Parathyroid adenoma (tissue), 2 donors: ENCODE data around the gene SORCS2.

Experiments used
- H2AFZ ChIP-seq: fragments of 300-600 bp; sonication (generic); one replicate; pipeline ENCODE4 v1.7.0; 2017; ENCODE audit warnings: antibody characterized with exemption, mild to moderate bottlenecking
- H3K27ac ChIP-seq: fragments of 300-600 bp; sonication (generic); one replicate; pipeline ENCODE4 v1.7.0; 2017
- H3K27me3 ChIP-seq: fragments of 300-600 bp; sonication (generic); one replicate; pipeline ENCODE4 v1.7.0; 2017; ENCODE audit warnings: low read length; ENCODE audit not compliant: control insufficient read depth, insufficient read depth
- H3K36me3 ChIP-seq: fragments of 300-600 bp; sonication (generic); one replicate; pipeline ENCODE4 v1.7.0; 2017; ENCODE audit warnings: low read length; ENCODE audit not compliant: control insufficient read depth, insufficient read depth
- H3K4me1 ChIP-seq: fragments of 300-600 bp; sonication (generic); one replicate; pipeline ENCODE4 v1.7.0; 2017; ENCODE audit warnings: control low read depth
- H3K4me2 ChIP-seq: fragments of 300-600 bp; sonication (generic); one replicate; pipeline ENCODE4 v1.7.0; 2017; ENCODE audit warnings: low read length
- H3K4me3 ChIP-seq: fragments of 300-600 bp; sonication (generic); one replicate; pipeline ENCODE4 v1.7.0; 2017; ENCODE audit warnings: low read depth, low read length
- H3K79me2 ChIP-seq: fragments of 300-600 bp; sonication (generic); one replicate; pipeline ENCODE4 v1.7.0; 2017; ENCODE audit warnings: control low read depth
- H3K9ac ChIP-seq: fragments of 300-600 bp; sonication (generic); one replicate; pipeline ENCODE4 v1.7.0; 2017; ENCODE audit warnings: mild to moderate bottlenecking
- H3K9me3 ChIP-seq: fragments of 300-600 bp; sonication (generic); one replicate; pipeline ENCODE4 v1.7.0; 2017; ENCODE audit warnings: low read length; ENCODE audit not compliant: control insufficient read depth
- CTCF ChIP-seq: fragments of 300-600 bp; sonication (generic); IDR thresholded peaks from one replicate; pipeline ENCODE4 v1.7.0; 2017; ENCODE audit warnings: antibody characterized with exemption, mild to moderate bottlenecking
- donor health status: primary hyperparathyroidism.

SORCS2 gene

GRCh38 chr4:7786040-7786439 lies 593.7 kb downstream of the SORCS2 start:
- Histone ChIP-seq H3K4me1 (no peaks in the 10 kb centered on the region), H2AFZ (no peak overlapping the region), H3K4me3 (no peak overlapping the region), H3K9ac (no peak overlapping the region), H3K27ac (no peak overlapping the region), H3K4me2 (no peak overlapping the region), H3K27me3 (no peaks in the 10 kb centered on the region), H3K79me2 (no peaks in the 10 kb centered on the region), H3K9me3 (no peaks in the 10 kb centered on the region), H3K36me3 (no peaks in the 10 kb centered on the region)
- TF ChIP-seq CTCF, result no peak

GRCh38 chr4:7786517-7786916 lies 594.2 kb downstream of the SORCS2 start:
- Histone ChIP-seq H3K9me3 (no peaks in the 10 kb centered on the region), H2AFZ (no peak overlapping the region), H3K4me1 (no peaks in the 10 kb centered on the region), H3K36me3 (no peaks in the 10 kb centered on the region), H3K9ac (no peak overlapping the region), H3K4me2 (no peak overlapping the region), H3K27ac (no peak overlapping the region), H3K27me3 (no peaks in the 10 kb centered on the region), H3K4me3 (no peak overlapping the region), H3K79me2 (no peaks in the 10 kb centered on the region)
- TF ChIP-seq CTCF, result no peak

- Histone ChIP-seq H3K4me2 (no peak overlapping the region), H3K9ac (no peak overlapping the region), H3K4me1 (no peaks in the 10 kb centered on the region), H3K79me2 (no peaks in the 10 kb centered on the region), H3K9me3 (no peaks in the 10 kb centered on the region), H3K4me3 (no peak overlapping the region), H3K36me3 (no peaks in the 10 kb centered on the region), H2AFZ (no peak overlapping the region), H3K27me3 (no peaks in the 10 kb centered on the region), H3K27ac (no peak overlapping the region)
- TF ChIP-seq CTCF, result no peak
These were observed 594.7 kb downstream of the SORCS2 start for GRCh38 chr4:7787067-7787466.

- no peak for TF ChIP-seq CTCF
- Histone ChIP-seq H3K27me3 (no peaks in the 10 kb centered on the region), H3K9ac (no peak overlapping the region), H3K79me2 (no peaks in the 10 kb centered on the region), H2AFZ (no peak overlapping the region), H3K4me1 (no peaks in the 10 kb centered on the region), H3K27ac (no peak overlapping the region), H3K36me3 (no peaks in the 10 kb centered on the region), H3K9me3 (no peaks in the 10 kb centered on the region), H3K4me3 (no peak overlapping the region), H3K4me2 (no peak overlapping the region)
These were observed 595.4 kb downstream of the SORCS2 start for GRCh38 chr4:7787681-7788141.

- H3K27me3 ChIP-seq, result no peaks in the 10 kb centered on the region
- no peak for TF ChIP-seq CTCF
- H3K36me3 ChIP-seq, result no peaks in the 10 kb centered on the region
- no peak overlapping the region for H2AFZ ChIP-seq
- H3K27ac ChIP-seq, result no peak overlapping the region
- H3K9ac ChIP-seq, result no peak overlapping the region
- H3K4me1 ChIP-seq, result no peaks in the 10 kb centered on the region
- H3K4me3 ChIP-seq, result no peak overlapping the region
- no peaks in the 10 kb centered on the region for H3K9me3 ChIP-seq
- no peak overlapping the region for H3K4me2 ChIP-seq
- no peaks in the 10 kb centered on the region for H3K79me2 ChIP-seq
These were observed 595.9 kb downstream of the SORCS2 start for GRCh38 chr4:7788193-7788592.
